A549 treated with RU486 at 1 μM for 4 hours (cell line): ENCODE measurements around the gene SUMO1. TPM values are rescaled to one million over a fixed set of nuclear protein-coding genes. Genes with fewer than 3 reads are reported as not detected.

Experiments
- total RNA-seq: library from RNA; stranded (reverse); fragments of 200-300 nt; extraction: Qiagen RNA extraction; gene quantifications from 5 replicates; pipeline ENCODE4 v1.2.3, GENCODE V29; 2022; ENCODE audit warnings: low read depth

Gene SUMO1
- 92.4 to 193 TPM (median 147 TPM) in 5 replicates for total RNA-seq

GRCh38 chr2:202238234-202239197 is at the start of gene SUMO1:
Gene SUMO1, minus strand, starts transcription at chr2:202238597. Its CDS starts 146 bp downstream, at chr2:202238451.

GRCh38 chr2:202265467-202266277 is 27.3 kb upstream of the SUMO1 start, which contains the start of gene NOP58:
Gene NOP58, plus strand, starts transcription at chr2:202265763. Its CDS starts 179 bp downstream, at chr2:202265942.

Other genes starting within 250 kb of the SUMO1 start
- gene FZD7, start 204.7 kb downstream of the SUMO1 start, total RNA-seq, result 4.9 to 7.8 TPM (median 7.3 TPM) in 5 replicates
- not detected in 5 replicates for gene KIAA2012, start 165.3 kb downstream of the SUMO1 start, total RNA-seq
- gene NOP58, start 27.2 kb upstream of the SUMO1 start, total RNA-seq, result 112 to 153 TPM (median 124 TPM) in 5 replicates
- gene BMPR2, start 137.7 kb upstream of the SUMO1 start, total RNA-seq, result 10.4 to 16.4 TPM (median 14.7 TPM) in 5 replicates